Astrocyte of the spinal cord (primary cell): Measurements from ENCODE around the gene FCHO1.
"Not testable (repeated sequence)": the region's sequence is repeated elsewhere in the genome, so short reads cannot be mapped to it uniquely, and the experiment has no call there.

Experiments
- DNase-seq: peaks from one replicate; pipeline ENCODE4 v3.0.0; 2011; ENCODE audit warnings: low read depth, low spot score
- H3K4me3 ChIP-seq: 2 replicates; pipeline ENCODE4 v1.5.1; 2011; ENCODE audit warnings: low read depth, mild to moderate bottlenecking, low read length, moderate library complexity
- in situ Hi-C: cut with HindIII; loops from 2 replicates; pipeline ENCODE4 v1.10.0; 2017; ENCODE audit warnings: low sequenced_read_pairs
- TF ChIP-seq, protein P1 (sequence below): IDR thresholded peaks from 2 replicates; pipeline ENCODE4 v1.5.1; 2012; ENCODE audit warnings: low read depth, mild to moderate bottlenecking, low read length, inconsistent platforms

The FCHO1 gene

DNA sequence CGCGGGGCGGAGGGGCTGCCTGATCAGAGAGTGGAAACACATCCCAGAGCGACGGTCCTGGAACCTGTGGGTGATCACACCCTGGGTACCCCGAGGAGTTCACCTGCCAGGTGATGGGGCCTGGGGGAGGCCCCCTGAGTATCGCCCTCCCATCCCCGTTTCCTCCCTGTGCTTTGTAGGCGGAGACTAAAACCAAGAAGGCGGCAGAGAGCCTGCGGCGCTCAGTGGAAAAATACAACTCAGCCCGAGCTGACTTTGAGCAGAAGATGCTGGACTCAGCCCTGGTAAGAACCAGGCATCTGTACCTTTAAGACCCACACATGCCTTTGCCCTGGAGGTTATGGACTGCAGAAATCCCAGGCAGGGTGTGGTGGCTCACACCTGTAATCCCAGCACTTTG lies 19.3 kb downstream of the FCHO1 start:
- in situ Hi-C loops = no loop called here
- no peak overlapping the region for H3K4me3 ChIP-seq
- DNase-seq = no peak
- TF ChIP-seq, protein P1, sequence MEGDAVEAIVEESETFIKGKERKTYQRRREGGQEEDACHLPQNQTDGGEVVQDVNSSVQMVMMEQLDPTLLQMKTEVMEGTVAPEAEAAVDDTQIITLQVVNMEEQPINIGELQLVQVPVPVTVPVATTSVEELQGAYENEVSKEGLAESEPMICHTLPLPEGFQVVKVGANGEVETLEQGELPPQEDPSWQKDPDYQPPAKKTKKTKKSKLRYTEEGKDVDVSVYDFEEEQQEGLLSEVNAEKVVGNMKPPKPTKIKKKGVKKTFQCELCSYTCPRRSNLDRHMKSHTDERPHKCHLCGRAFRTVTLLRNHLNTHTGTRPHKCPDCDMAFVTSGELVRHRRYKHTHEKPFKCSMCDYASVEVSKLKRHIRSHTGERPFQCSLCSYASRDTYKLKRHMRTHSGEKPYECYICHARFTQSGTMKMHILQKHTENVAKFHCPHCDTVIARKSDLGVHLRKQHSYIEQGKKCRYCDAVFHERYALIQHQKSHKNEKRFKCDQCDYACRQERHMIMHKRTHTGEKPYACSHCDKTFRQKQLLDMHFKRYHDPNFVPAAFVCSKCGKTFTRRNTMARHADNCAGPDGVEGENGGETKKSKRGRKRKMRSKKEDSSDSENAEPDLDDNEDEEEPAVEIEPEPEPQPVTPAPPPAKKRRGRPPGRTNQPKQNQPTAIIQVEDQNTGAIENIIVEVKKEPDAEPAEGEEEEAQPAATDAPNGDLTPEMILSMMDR = no peak

DNA sequence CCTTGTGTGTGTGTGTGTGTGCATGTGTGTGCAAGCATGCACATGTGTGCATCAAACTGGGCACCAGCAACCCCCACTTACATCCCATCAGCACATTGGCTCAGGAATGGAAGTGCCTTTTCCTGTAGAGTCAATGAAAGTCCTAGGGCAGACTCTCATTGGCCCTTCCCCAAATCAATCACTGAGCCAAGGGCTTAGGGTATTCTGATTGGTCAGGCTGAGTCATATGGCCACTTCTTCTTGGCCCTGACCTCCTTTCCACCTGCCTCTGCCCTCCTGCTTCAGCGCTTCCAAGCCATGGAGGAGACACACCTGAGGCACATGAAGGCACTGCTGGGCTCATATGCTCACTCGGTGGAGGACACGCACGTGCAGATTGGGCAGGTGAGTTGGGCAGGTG lies 20.9 kb downstream of the FCHO1 start:
- DNase-seq = no peak
- H3K4me3 ChIP-seq = no peak overlapping the region
- in situ Hi-C loops = no loop called here
- TF ChIP-seq, protein P1 = no peak

DNA sequence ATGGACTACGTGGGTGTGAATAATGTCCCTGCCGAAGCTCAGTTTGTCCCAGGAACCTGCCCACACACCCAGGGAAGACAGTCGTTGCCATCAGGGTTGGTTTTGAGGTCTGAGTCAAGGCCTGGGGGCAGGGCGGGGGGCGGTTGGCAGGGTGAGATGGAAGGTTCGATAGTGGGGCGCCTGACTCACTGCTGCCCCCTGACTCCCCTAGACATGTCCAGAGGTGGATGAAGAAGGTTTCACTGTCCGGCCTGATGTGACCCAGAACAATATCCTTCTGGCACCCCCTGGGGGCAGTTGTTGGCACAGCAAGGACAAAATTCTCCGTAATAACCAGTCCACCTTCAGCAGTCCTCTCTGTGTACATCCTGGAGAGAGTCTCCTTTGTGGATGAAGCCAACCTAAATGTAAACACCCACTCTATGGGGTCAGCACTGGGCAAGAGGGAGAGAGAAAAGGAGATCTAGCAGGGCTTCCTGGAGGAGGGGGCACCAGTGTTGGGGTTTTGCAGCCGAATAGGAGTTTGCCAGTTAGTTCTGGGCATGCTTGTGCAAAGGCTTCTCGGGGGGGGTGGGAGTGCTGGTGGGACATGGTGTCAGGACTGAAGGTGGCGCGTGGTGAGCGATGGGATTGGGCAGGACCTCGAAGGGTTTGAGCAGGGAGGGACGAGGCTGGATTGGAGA lies 24.1 kb downstream of the FCHO1 start:
- no peak for DNase-seq

DNA sequence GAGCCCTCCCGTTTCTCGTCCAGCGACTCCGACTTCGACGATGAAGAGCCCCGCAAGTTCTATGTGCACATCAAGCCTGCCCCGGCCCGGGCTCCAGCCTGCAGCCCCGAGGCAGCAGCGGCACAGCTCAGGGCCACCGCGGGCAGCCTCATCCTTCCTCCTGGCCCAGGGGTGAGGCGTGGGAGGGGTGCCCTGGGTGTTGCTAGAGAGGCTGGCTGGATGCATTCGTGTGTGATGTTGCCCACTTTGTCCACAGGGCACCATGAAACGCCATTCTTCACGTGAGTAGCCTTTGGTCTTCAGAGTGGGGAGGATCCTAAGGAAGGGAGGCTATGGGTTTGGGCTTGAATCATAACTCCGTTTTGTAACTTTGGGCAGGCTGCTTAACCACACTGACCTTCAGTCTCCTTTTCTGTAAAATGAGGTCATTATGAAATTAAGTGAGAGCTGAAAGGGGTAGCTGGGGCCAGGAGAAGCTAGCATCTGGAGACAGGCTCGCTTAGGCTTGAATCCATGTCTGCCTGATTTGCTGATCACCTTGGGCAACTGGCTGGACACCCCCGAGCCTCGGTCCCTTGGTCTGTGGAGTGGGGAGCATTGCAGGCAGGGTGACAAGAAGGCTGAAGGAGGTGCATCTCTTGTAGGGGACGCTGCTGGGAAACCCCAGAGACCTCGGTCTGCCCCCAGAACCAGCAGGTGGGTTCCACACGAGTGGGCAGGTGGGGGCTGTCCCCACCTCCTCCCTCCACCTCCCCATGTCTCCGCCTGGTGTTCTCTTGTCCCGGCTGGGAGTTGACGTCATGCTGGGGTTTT lies 24.9 kb downstream of the FCHO1 start:
- no peak for DNase-seq
- no peak overlapping the region for H3K4me3 ChIP-seq
- TF ChIP-seq, protein P1 = no peak
- in situ Hi-C loops = no loop called here

More for the DNA sequence above, 24.1 kb downstream of the FCHO1 start:
- TF ChIP-seq, protein P1 = peak; percentile 66
- no peak overlapping the region for H3K4me3 ChIP-seq
- in situ Hi-C loops = no loop called here

DNA sequence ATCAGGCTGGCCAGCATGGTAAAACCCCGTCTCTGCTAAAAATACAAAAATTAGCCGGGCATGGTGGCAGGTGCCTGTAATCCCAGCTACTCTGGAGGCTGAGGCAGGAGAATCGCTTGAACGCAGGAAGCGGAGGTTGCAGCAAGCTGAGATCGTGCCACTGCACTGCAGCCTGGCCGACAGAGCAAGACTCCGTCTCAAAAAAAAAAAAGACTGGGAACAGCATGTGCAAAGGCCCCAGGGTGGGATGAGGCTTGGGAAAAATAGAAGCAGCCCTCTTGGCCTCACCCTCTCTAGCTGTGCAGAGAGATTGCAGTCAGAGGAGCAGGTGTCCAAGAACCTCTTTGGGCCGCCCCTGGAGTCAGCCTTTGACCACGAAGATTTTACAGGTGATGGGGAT lies 26.6 kb downstream of the FCHO1 start:
- in situ Hi-C loops, H3K4me3 ChIP-seq, DNase-seq: not testable (repeated sequence)

DNA sequence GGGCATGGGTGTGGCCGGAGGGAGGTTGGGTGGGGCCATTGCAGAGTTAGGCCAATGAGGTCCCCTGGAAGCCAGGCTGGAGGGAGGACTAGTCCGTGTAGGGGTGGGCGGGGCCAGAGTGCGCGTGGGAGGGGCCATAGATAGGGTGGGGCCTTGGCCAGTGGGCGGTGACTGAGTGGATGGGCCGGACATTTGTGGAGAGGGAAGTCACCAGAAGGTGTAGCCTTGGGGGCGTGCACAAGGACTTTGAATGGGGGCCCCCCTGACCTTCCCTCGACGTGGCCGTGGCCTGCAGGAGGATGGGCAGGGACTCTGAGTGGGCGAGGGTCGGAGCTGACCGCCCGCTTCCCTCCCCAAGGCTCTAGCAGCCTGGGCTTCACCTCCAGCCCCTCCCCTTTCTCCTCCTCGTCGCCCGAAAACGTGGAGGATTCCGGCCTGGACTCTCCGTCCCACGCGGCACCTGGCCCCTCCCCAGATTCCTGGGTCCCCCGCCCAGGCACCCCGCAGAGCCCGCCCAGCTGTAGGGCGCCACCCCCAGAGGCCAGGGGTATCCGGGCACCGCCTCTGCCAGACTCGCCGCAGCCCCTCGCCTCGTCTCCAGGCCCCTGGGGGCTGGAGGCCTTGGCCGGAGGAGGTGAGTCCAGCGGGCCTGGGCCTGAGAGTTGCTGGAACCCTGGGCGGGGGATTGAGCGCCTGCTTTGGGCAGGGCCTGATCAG lies 27.1 kb downstream of the FCHO1 start:
- in situ Hi-C loops = no loop called here
- TF ChIP-seq, protein P1 = no peak
- H3K4me3 ChIP-seq = no peak overlapping the region
- peak; percentile 16 for DNase-seq
